Measurements from ENCODE around the gene TBL1X.
A peak's percentile ranks its signal among the peaks of the same experiment; 100 is the strongest.

TBL1X gene

DNA sequence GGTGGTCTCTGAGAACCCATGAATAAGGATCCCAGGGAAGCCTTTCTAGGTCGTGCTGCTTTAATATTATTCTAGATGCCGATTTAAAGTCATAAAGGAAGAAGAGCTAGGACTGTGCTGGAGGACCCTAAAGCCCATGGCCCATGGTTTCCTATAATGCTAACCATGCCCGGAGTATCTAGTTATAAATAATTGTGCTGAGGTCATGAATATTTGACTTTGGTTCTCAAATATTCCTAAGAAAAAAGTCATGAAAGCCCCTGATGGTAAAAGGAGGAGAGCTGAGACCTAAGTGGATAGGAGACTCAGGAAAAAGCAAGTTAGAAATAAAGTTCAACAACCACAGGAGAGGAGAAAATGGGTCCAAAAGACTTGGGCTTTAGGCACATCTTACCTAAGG, 132.0 kb downstream of the TBL1X start:
- no peak for DNase-seq

GRCh38 chrX:9597361-9598035, 132.6 kb downstream of the TBL1X start:
- no peak for DNase-seq

DNA sequence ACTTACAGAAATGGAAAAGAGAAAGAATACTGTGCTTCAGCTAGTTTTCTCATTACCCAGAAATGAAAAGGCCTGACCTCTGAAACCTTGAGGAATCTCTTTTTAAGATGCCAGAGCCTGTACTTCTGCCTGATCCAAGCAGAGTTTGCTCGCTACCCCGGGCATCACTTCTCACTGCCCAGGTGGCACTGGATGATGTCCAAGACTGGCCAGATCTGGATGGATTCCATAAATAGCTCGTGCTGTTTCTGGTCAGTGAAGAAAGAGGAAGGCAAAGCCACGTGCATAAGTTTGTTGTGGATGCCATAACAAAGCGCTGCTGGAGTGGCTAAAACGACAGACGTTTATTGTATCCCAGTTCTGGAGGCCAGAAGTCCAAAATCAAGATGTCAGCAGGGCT, 133.5 kb downstream of the TBL1X start:
- no peak for DNase-seq

- no peak for DNase-seq
Measured at GRCh38 chrX:9604111-9604907, 139.5 kb downstream of the TBL1X start.

DNA sequence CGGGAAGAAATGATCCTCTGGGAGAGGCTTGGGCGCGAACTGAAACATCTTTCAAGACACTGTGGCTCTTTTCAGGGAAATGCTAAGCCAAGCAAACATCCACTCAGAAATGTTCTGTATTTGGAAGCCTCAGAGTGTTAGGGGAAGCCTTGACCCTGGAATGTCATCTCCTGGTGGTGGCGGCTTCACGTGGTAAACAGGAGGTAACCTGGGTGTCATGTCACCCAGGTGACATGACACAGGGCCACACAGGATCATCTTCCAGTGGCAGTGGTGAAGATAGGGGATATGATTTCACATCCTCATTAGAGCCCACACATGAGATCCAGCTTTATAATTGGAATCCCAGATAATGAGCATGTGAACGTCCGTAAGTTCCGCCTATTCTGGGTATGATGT, 140.0 kb downstream of the TBL1X start:
- DNase-seq = no peak

DNA sequence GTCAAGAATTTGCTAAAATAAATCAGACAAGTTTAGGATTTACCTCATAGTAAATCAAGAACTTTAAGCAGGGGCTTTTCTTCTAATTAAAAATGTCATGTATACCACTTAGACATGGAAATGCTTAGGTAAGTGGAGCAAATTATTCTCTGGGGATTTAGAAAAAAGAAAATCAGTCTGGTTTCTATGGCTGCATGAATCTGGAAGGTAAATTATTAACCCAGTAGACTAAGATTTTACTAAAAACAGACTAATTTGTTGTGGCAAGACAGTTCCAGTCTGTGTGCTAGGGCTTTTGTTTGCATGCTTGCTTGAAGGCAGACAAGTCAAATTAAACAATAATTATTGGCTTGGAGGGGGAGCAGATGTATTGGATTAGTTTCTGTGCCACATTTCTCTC, 140.6 kb downstream of the TBL1X start:
- no peak for DNase-seq

DNA sequence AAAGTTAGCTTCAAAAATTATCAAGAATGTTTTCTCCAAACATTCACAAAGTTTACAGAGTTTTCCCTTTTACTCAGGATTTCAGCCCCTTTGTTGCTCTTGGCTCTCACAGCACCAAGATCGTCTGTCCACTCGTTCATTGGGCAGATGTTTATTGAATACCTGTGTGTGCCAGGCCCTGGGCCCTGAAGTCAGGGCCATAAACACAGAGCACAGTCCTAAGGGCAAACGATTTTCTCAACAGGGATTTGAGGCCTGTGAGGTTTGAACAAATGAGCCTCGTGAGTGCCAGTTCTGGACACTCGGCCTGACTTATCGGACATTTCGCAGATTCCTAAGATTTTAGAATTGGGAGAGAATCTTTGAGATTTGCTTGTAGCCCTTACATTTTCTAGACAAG, 142.1 kb downstream of the TBL1X start:
- DNase-seq = no peak

DNA sequence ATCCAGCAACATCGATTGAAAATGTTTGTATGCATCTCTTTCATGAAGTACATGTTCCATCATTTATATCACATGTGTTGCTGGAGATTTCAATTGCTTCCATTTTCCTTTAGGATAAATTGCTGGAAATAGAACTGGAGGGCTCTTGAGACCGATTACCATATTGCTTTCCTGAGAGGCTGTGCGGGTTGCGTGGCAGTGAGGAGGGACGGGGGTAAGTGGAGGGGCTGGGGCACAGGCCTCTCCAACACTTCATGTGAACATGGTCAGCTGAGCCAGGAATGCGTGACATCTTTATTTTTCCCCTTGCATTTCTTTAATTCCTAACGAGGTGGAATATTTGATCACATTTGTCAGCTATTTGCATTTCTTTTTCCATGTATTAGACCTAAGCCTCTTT, 144.6 kb downstream of the TBL1X start:
- DNase-seq = no peak

- no peak for DNase-seq
Measured at GRCh38 chrX:9609987-9610386, 145.1 kb downstream of the TBL1X start.

- DNase-seq = no peak
Measured at GRCh38 chrX:9610771-9611392, 146.0 kb downstream of the TBL1X start.

DNA sequence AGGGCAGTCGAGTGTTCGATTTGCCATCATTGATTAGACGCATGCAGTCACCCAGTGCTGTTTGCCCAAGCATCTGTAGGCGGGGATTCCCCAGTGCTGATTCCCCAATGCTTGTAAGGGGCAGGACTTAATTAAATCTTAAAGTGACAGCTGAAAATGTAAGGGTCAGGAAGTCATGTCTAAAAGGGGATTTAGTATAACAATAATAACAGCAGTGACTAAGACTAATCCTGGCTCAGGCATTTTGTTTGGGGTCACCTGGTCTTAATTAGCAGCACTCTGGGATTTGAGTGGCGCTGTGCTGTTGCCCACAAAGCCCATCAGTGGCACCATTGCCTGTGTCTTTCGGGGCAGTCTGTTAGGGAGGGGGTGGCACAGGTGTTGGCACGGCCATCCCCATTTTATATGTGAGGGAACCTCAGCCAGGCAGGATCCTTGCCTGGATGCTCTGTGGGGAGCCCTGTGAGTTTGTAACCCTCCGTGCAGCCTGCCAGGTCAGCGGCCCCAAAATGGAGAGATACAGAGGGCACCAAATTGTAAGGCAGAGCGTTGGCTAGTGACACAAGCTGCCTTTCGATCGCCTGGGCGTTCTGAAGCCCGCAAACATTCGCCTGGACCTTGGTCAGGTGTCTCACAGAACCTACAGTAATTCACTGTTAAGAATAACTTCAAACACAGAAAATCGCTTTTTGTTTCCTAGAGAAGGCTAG, 146.7 kb downstream of the TBL1X start:
- DNase-seq = no peak

GRCh38 chrX:9612146-9612505, 147.3 kb downstream of the TBL1X start:
- no peak for DNase-seq

GRCh38 chrX:9614016-9614415, 149.2 kb downstream of the TBL1X start:
- peak; percentile 74 for DNase-seq

GRCh38 chrX:9619133-9619532, 154.3 kb downstream of the TBL1X start:
- no peak for DNase-seq

DNA sequence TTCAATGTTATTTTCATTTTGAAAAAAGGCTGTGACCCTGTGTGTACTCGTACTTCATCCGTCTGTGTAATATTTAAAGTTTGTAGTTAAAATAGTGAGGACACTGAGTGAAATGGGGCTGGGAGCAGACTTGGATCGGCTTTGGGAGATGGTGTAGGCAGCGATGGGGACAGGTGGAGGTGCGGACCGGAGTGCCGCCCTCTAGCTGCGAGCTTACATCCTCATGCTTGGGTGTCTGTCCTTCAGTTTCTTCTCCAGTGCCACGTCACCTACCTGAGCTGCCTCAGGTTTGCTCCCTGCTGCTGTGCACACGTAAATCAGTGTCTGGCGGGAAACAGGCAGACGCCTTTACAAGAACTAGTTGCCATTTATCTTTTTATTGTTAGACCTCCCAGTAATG, 154.7 kb downstream of the TBL1X start:
- no peak for DNase-seq

- no peak for DNase-seq
Measured at GRCh38 chrX:9622128-9622527, 157.3 kb downstream of the TBL1X start.

GRCh38 chrX:9626379-9626778, 161.5 kb downstream of the TBL1X start:
- DNase-seq = no peak

GRCh38 chrX:9627922-9628321, 163.1 kb downstream of the TBL1X start:
- DNase-seq = no peak

- DNase-seq = no peak
Measured at GRCh38 chrX:9628779-9629493, 164.1 kb downstream of the TBL1X start.

DNA sequence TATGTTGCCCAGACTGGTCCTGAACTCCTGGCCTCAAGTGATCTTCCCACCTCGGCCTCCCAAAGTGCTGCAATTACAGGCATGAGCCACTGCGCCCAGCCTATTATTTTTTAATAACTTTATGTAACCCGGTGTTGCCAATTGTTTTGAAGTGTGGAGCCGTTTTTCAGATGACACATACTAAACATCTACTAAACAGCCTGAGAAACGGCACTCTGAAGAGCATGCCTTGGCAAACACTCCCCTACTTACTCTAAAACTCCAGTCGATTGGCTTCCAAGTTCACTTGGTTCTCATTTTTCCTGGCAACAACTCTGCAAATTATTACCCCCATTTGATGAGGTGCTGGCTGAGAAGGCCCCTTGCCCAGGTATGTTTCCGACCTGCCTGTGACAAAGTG, 169.7 kb downstream of the TBL1X start:
- DNase-seq = no peak

GRCh38 chrX:9635368-9635767, 170.5 kb downstream of the TBL1X start:
- no peak for DNase-seq

- DNase-seq = no peak
Measured at GRCh38 chrX:9635803-9636202, 170.9 kb downstream of the TBL1X start.

DNA sequence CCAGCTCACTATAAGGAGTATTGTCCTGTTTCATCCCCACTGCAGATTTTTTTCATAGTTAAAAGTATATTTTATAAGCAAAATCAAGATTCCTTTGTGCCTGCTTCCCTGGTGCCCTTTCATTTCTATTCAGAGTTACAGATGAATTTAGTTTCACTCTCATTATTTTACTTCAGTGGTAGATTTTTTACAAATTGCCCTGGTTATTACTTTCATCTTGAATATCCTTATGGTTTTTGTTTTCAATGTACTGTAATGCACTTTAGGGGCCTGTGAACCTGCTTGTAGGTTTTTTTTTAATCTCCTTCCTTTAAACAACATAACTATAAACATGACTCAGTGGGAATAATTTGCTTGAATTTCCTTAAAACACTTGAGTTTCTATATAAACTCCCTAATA, 174.0 kb downstream of the TBL1X start:
- no peak for DNase-seq
